Keratinocyte (primary cell): ENCODE data around the gene QPRT. TPM values are rescaled to one million over a fixed set of nuclear protein-coding genes. Genes with fewer than 3 reads are reported as not detected.

Source experiments
- DNase-seq: peaks from one replicate; pipeline ENCODE4 v3.0.0-alpha.2; 2011; ENCODE audit warnings: low read depth, missing footprints, low spot score
- FAIRE-seq: peaks from 2 replicates; lab custom pipeline; 2011; peaks lifted over from hg19 to GRCh38; lab: Jason Lieb, UNC
- H2AFZ ChIP-seq: 2 replicates; pipeline ENCODE4 v1.6.0; 2012; ENCODE audit warnings: low read length, control low read depth, inconsistent platforms; ENCODE audit not compliant: control insufficient read depth
- H3K27ac ChIP-seq: 2 replicates; pipeline ENCODE4 v1.5.1; 2011; ENCODE audit warnings: low read length; ENCODE audit not compliant: control insufficient read depth, insufficient read depth
- H3K27me3 ChIP-seq: 3 replicates; pipeline ENCODE4 v1.6.0; 2011; ENCODE audit warnings: low read length; ENCODE audit not compliant: control insufficient read depth, insufficient read depth; ENCODE audit errors: extremely low read depth
- H3K36me3 ChIP-seq, 2 experiments: 2 replicates in 1 of 2; 3 replicates in 1 of 2; pipeline ENCODE4 v1.5.1; 2011; ENCODE audit warnings: low read length in 2 of 2, mild to moderate bottlenecking in 1 of 2; ENCODE audit not compliant: control insufficient read depth in 2 of 2, insufficient read depth in 2 of 2; ENCODE audit errors: extremely low read depth in 1 of 2
- H3K4me1 ChIP-seq: 3 replicates; pipeline ENCODE4 v1.5.1; 2011; ENCODE audit warnings: low read length; ENCODE audit not compliant: control insufficient read depth, insufficient read depth; ENCODE audit errors: extremely low read depth
- H3K4me2 ChIP-seq: 3 replicates; pipeline ENCODE4 v1.6.0; 2011; ENCODE audit warnings: low read depth, low read length; ENCODE audit not compliant: control insufficient read depth, insufficient read depth; ENCODE audit errors: extremely low read depth
- H3K4me3 ChIP-seq, 3 experiments: fragments of 200-600 bp in 1 of 3; sonication (generic) in 1 of 3; 2 replicates in 2 of 3; 3 replicates in 1 of 3; pipeline ENCODE4 v1.5.1; 2011 to 2016; ENCODE audit warnings: low read length in 3 of 3, mild to moderate bottlenecking in 3 of 3, control low read depth in 2 of 3, inconsistent platforms in 1 of 3, low read depth in 1 of 3, mixed read lengths in 1 of 3, mixed run types in 1 of 3, moderate library complexity in 1 of 3; ENCODE audit not compliant: control insufficient read depth in 2 of 3, insufficient read depth in 2 of 3; ENCODE audit errors: extremely low read depth in 1 of 3
- H3K79me2 ChIP-seq: 2 replicates; pipeline ENCODE4 v1.6.0; 2012; ENCODE audit warnings: low read length; ENCODE audit not compliant: control insufficient read depth, insufficient read depth
- H3K9ac ChIP-seq: 3 replicates; pipeline ENCODE4 v1.6.0; 2011; ENCODE audit warnings: low read length; ENCODE audit not compliant: control insufficient read depth, insufficient read depth; ENCODE audit errors: extremely low read depth
- H3K9me1 ChIP-seq: 3 replicates; pipeline ENCODE4 v1.6.0; 2011; ENCODE audit warnings: low read length; ENCODE audit not compliant: control insufficient read depth, insufficient read depth; ENCODE audit errors: extremely low read depth
- H3K9me3 ChIP-seq: 2 replicates; pipeline ENCODE4 v1.5.1; 2012; ENCODE audit warnings: low read depth, low read length; ENCODE audit not compliant: control insufficient read depth
- H4K20me1 ChIP-seq: 3 replicates; pipeline ENCODE4 v1.6.0; 2011; ENCODE audit warnings: low read length; ENCODE audit not compliant: control insufficient read depth, insufficient read depth; ENCODE audit errors: extremely low read depth
- EZH2 ChIP-seq: IDR thresholded peaks from one replicate; pipeline ENCODE4 v1.6.1; 2012; ENCODE audit warnings: inconsistent platforms, mild to moderate bottlenecking, low read length, moderate library complexity
- dilution Hi-C: fragments of 300-500 bp; cut with MboI; formaldehyde crosslinking; loops from one replicate; pipeline ENCODE4 v1.7.0; 2020; ENCODE audit warnings: low sequenced_read_pairs; ENCODE audit not compliant: extremely low pct_ligation_motif_present
- polyA plus RNA-seq, 5 experiments: library from polyadenylated mRNA; depleted of rRNA in 3 of 5; stranded (reverse) in 3 of 5; stranded (forward) in 1 of 5; unstranded in 1 of 5; fragments of >200 nt; gene quantifications; 1 replicate in 1 of 5; 2 replicates in 3 of 5; 3 replicates in 1 of 5; pipeline versions ENCODE4 v1.2.1 to v1.2.3, GENCODE V29; 2011 to 2012; ENCODE audit warnings: missing spikeins in 2 of 5, low read depth in 1 of 5, low replicate concordance in 1 of 5
- TF ChIP-seq, protein P1 (sequence below), 3 experiments: IDR thresholded peaks in 1 of 3; conservative IDR thresholded peaks in 1 of 3; optimal IDR thresholded peaks in 1 of 3; 2 replicates in 2 of 3; 3 replicates in 1 of 3; pipeline versions ENCODE3 to v1.5.1; 2011; ENCODE audit warnings: low read length in 3 of 3, mild to moderate bottlenecking in 3 of 3, moderate library complexity in 2 of 3, control low read depth in 1 of 3, inconsistent platforms in 1 of 3; ENCODE audit not compliant: insufficient read depth in 2 of 3; ENCODE audit errors: extremely low read depth in 1 of 3

QPRT gene
- polyA plus RNA-seq, 1 donor (not counting 4 experiments of a cell fraction or from before 2014, with no cell fraction given): 8.8 TPM

DNA sequence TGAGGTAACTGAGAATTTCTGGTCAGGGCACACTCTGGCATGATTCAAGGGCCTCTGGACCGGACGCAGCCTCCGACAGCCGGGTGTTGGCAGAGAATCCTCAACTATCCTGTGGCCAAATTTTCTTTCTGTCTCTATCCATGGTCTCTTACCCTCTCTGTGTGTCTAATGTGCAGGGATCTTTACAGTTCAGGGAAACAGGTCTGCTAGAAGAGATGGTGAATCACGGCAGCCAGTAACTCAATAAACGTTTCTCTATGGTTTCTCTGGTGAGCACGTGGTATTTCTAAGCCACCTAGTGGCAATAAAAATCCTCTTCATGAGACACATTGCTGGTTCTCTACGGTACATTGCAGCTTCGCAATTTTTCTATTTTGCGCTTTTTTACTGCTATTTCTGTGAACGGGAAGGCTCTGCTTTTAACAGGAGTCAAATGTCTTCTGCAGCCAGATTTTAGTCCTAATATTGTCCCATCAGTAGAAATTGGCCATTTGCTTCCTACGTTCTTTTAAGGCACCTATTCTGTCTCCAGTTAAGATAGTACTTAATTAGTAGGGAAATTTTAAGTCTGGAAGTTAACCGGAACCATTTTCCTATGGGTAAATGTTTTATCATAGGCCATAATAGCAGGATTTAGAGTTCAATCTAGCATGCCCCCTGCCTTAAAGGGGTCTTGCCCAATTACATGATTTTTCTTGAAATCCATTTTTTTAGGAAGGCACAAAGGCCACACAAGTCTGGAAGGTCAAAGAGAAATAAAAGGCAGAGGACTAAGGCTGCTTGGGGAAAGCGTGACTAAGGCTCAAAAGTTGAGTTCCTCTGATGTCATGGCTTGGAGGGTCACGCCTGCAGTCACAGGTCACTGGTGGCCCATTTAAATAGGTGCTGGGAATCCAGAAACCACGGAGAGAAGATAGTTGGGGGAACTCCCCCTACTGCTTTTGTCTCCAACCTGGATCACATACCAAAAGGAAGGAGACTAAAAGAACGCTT is 31.5 kb downstream of the QPRT start:
- DNase-seq (no peak), FAIRE-seq (peak; percentile 53)
- no peaks in the 10 kb centered on the region for H4K20me1 ChIP-seq
- no peak overlapping the region for H3K27ac ChIP-seq
- H3K9me3 ChIP-seq: no peaks in the 10 kb centered on the region
- H3K9me1 ChIP-seq: no peaks in the 10 kb centered on the region
- peaks cover 4% of the 10 kb centered on the region for H3K4me1 ChIP-seq
- no peaks in the 10 kb centered on the region for H3K36me3 ChIP-seq
- no peaks in the 10 kb centered on the region for H3K27me3 ChIP-seq
- H3K9ac ChIP-seq: no peak overlapping the region
- H2AFZ ChIP-seq: no peak overlapping the region
- dilution Hi-C loops: no loop called here
- TF ChIP-seq, protein P1, sequence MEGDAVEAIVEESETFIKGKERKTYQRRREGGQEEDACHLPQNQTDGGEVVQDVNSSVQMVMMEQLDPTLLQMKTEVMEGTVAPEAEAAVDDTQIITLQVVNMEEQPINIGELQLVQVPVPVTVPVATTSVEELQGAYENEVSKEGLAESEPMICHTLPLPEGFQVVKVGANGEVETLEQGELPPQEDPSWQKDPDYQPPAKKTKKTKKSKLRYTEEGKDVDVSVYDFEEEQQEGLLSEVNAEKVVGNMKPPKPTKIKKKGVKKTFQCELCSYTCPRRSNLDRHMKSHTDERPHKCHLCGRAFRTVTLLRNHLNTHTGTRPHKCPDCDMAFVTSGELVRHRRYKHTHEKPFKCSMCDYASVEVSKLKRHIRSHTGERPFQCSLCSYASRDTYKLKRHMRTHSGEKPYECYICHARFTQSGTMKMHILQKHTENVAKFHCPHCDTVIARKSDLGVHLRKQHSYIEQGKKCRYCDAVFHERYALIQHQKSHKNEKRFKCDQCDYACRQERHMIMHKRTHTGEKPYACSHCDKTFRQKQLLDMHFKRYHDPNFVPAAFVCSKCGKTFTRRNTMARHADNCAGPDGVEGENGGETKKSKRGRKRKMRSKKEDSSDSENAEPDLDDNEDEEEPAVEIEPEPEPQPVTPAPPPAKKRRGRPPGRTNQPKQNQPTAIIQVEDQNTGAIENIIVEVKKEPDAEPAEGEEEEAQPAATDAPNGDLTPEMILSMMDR (optimal IDR thresholded peaks at IDR 0.05 in 1 of 3, IDR thresholded peaks at IDR 0.05 in 1 of 3, conservative IDR thresholded peaks at IDR 0.05 in 1 of 3; ENCODE audit: extremely low read depth in 1 of 3, insufficient read depth in 2 of 3, low read length in 3 of 3): peak; percentile 44 to 73 (median 58)
- no peak for TF ChIP-seq EZH2
- no peak overlapping the region for H3K4me3 ChIP-seq
- H3K4me2 ChIP-seq: peak overlapping the region; percentile 13
- no peaks in the 10 kb centered on the region for H3K79me2 ChIP-seq

DNA sequence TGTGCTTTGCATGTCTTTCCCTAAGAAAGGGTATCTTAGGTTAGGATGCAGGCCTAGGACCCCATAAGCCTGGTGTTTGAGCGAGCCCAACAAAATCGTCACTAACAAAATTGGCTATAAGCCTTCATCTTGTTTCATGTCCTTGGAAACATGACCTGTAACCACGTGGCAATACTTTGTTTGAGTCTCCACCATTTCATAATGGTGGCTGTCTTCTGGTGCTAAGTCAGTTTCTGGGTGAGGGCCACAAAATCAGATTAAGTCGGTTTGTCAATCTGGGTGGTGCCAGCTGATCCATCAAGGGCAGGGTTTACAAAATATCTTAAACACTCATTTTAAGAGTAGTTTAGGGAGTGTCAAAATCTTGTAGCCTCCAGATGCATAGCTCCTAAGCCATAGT is 33.8 kb downstream of the QPRT start:
- TF ChIP-seq, protein P1 (optimal IDR thresholded peaks at IDR 0.05 in 1 of 3, IDR thresholded peaks at IDR 0.05 in 1 of 3, conservative IDR thresholded peaks at IDR 0.05 in 1 of 3; ENCODE audit: extremely low read depth in 1 of 3, insufficient read depth in 2 of 3, low read length in 3 of 3): no peak
- no peak for TF ChIP-seq EZH2
- H3K27me3 ChIP-seq: no peaks in the 10 kb centered on the region
- no peaks in the 10 kb centered on the region for H4K20me1 ChIP-seq
- H3K9me1 ChIP-seq: no peaks in the 10 kb centered on the region
- dilution Hi-C loops: no loop called here
- no peak overlapping the region for H3K4me3 ChIP-seq
- FAIRE-seq (no peak), DNase-seq (no peak)
- no peak overlapping the region for H3K9ac ChIP-seq
- H3K9me3 ChIP-seq: no peaks in the 10 kb centered on the region
- H3K79me2 ChIP-seq: no peaks in the 10 kb centered on the region
- peaks cover 4% of the 10 kb centered on the region for H3K4me1 ChIP-seq
- no peak overlapping the region for H3K4me2 ChIP-seq
- H3K36me3 ChIP-seq: no peaks in the 10 kb centered on the region
- no peak overlapping the region for H2AFZ ChIP-seq
- no peak overlapping the region for H3K27ac ChIP-seq
